ENCODE data around the gene SEMA5A. TPM values are rescaled to one million over a fixed set of nuclear protein-coding genes. Genes with fewer than 3 reads are reported as not detected.

Gene SEMA5A
- polyA plus RNA-seq, 1 donor (not counting 4 experiments of a cell fraction or from before 2014, with no cell fraction given), result 0.16 TPM

DNA sequence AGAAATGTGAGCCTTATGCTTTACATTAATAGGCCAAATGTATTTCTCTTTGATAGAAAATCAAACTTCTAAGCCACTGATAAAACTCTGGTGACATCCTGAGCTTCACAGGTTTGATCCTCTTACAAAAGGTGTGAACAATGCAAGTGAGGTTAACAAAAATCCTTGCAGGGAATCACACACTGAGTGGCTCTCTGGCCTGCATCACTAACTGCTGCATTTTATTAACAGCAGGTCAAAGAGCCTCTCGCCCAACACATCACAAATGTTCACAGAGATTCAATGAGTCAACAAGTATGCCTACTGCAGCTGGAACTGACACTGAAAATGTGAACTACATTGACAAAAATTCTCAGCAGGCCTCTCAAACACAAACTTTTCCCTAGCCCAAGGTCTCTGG lies 122.3 kb downstream of the SEMA5A start:
- no peaks in the 10 kb centered on the region for H3K9me1 ChIP-seq (ENCODE audit: control insufficient read depth, extremely low read depth, insufficient read depth, low read length)
- no peaks in the 10 kb centered on the region for H3K9me3 ChIP-seq (ENCODE audit: control insufficient read depth, low read depth, low read length)
- H3K4me2 ChIP-seq (ENCODE audit: control insufficient read depth, extremely low read depth, insufficient read depth, low read depth, low read length), result no peak overlapping the region
- H3K27me3 ChIP-seq (ENCODE audit: control insufficient read depth, extremely low read depth, insufficient read depth, low read length), result no peaks in the 10 kb centered on the region
- FAIRE-seq (no peak), DNase-seq (ENCODE audit: low read depth, low spot score) (no peak)
- no peak overlapping the region for H3K9ac ChIP-seq (ENCODE audit: control insufficient read depth, extremely low read depth, insufficient read depth, low read length)
- H3K27ac ChIP-seq (ENCODE audit: control insufficient read depth, insufficient read depth, low read length), result no peak overlapping the region
- TF ChIP-seq, protein P1, sequence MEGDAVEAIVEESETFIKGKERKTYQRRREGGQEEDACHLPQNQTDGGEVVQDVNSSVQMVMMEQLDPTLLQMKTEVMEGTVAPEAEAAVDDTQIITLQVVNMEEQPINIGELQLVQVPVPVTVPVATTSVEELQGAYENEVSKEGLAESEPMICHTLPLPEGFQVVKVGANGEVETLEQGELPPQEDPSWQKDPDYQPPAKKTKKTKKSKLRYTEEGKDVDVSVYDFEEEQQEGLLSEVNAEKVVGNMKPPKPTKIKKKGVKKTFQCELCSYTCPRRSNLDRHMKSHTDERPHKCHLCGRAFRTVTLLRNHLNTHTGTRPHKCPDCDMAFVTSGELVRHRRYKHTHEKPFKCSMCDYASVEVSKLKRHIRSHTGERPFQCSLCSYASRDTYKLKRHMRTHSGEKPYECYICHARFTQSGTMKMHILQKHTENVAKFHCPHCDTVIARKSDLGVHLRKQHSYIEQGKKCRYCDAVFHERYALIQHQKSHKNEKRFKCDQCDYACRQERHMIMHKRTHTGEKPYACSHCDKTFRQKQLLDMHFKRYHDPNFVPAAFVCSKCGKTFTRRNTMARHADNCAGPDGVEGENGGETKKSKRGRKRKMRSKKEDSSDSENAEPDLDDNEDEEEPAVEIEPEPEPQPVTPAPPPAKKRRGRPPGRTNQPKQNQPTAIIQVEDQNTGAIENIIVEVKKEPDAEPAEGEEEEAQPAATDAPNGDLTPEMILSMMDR (optimal IDR thresholded peaks at IDR 0.05 in 1 of 3, IDR thresholded peaks at IDR 0.05 in 1 of 3, conservative IDR thresholded peaks at IDR 0.05 in 1 of 3; ENCODE audit: extremely low read depth in 1 of 3, insufficient read depth in 2 of 3, low read length in 3 of 3), result no peak
- TF ChIP-seq EZH2 (IDR thresholded peaks at IDR 0.05; ENCODE audit: low read length), result no peak
- no peaks in the 10 kb centered on the region for H3K79me2 ChIP-seq (ENCODE audit: control insufficient read depth, insufficient read depth, low read length)
- H4K20me1 ChIP-seq (ENCODE audit: control insufficient read depth, extremely low read depth, insufficient read depth, low read length), result no peaks in the 10 kb centered on the region
- dilution Hi-C loops (cut with MboI; ENCODE audit: extremely low pct_ligation_motif_present, low sequenced_read_pairs), result no loop called here
- no peak overlapping the region for H2AFZ ChIP-seq (ENCODE audit: control insufficient read depth, low read length)
- H3K4me1 ChIP-seq (ENCODE audit: control insufficient read depth, extremely low read depth, insufficient read depth, low read length), result no peaks in the 10 kb centered on the region
- H3K36me3 ChIP-seq (ENCODE audit: control insufficient read depth in 2 of 2, extremely low read depth in 1 of 2, insufficient read depth in 2 of 2, low read length in 2 of 2), result no peaks in the 10 kb centered on the region
- no peak overlapping the region for H3K4me3 ChIP-seq (ENCODE audit: control insufficient read depth in 2 of 3, extremely low read depth in 1 of 3, insufficient read depth in 2 of 3, low read depth in 1 of 3, low read length in 3 of 3)

GRCh38 chr5:9421884-9422283 lies 124.0 kb downstream of the SEMA5A start:
- Histone ChIP-seq H4K20me1 (ENCODE audit: control insufficient read depth, extremely low read depth, insufficient read depth, low read length) (no peaks in the 10 kb centered on the region), H3K36me3 (ENCODE audit: control insufficient read depth in 2 of 2, extremely low read depth in 1 of 2, insufficient read depth in 2 of 2, low read length in 2 of 2) (no peaks in the 10 kb centered on the region), H3K79me2 (ENCODE audit: control insufficient read depth, insufficient read depth, low read length) (no peaks in the 10 kb centered on the region), H3K4me1 (ENCODE audit: control insufficient read depth, extremely low read depth, insufficient read depth, low read length) (no peaks in the 10 kb centered on the region), H3K9ac (ENCODE audit: control insufficient read depth, extremely low read depth, insufficient read depth, low read length) (no peak overlapping the region), H3K4me3 (ENCODE audit: control insufficient read depth in 2 of 3, extremely low read depth in 1 of 3, insufficient read depth in 2 of 3, low read depth in 1 of 3, low read length in 3 of 3) (no peak overlapping the region), H3K27ac (ENCODE audit: control insufficient read depth, insufficient read depth, low read length) (no peak overlapping the region), H3K9me1 (ENCODE audit: control insufficient read depth, extremely low read depth, insufficient read depth, low read length) (no peaks in the 10 kb centered on the region), H3K4me2 (ENCODE audit: control insufficient read depth, extremely low read depth, insufficient read depth, low read depth, low read length) (no peak overlapping the region), H3K9me3 (ENCODE audit: control insufficient read depth, low read depth, low read length) (no peaks in the 10 kb centered on the region), H2AFZ (ENCODE audit: control insufficient read depth, low read length) (no peak overlapping the region), H3K27me3 (ENCODE audit: control insufficient read depth, extremely low read depth, insufficient read depth, low read length) (no peaks in the 10 kb centered on the region)
- no peak for DNase-seq (ENCODE audit: low read depth, low spot score)
- dilution Hi-C loops (cut with MboI; ENCODE audit: extremely low pct_ligation_motif_present, low sequenced_read_pairs), result no loop called here
- no peak for FAIRE-seq
- TF ChIP-seq EZH2 (IDR thresholded peaks at IDR 0.05; ENCODE audit: low read length), result no peak
- TF ChIP-seq, protein P1 (optimal IDR thresholded peaks at IDR 0.05 in 1 of 3, IDR thresholded peaks at IDR 0.05 in 1 of 3, conservative IDR thresholded peaks at IDR 0.05 in 1 of 3; ENCODE audit: extremely low read depth in 1 of 3, insufficient read depth in 2 of 3, low read length in 3 of 3), result no peak

Data from keratinocyte (primary cell).